Measurements from ENCODE around the gene ABCA13.

The ABCA13 gene

DNA sequence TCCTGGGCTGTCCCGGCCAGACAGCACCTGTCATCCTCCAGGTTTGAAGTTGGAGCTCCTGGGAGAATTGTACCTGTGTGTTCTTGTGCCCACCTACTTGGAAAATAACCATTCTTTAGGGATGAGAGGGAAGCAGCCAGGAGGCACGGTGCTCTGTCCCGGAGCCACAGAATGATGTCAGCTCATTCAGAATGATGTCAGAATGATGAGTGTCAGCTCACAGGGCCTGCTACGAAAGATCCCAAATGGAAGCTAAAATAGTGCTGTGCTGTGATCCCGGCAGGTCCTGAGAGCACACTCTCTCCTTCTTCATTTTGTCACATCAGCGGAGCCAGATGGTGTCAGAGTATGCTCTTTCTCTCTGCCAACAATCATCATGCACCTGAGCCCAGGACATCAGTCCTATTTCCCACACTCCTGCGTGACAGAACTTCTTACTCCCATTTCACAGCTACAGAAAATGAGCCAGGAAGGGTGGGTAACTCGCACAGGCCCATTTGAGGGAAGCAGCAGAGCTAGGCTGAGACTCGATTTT, 8.3 kb downstream of the ABCA13 start:
- Mint-ChIP-seq H3K4me3 (no peak overlapping the region), H3K4me1 (peaks cover 6% of the 10 kb centered on the region), H3K36me3 (ENCODE audit: low read depth) (no peaks in the 10 kb centered on the region), H3K27ac (peak overlapping the region; percentile 19), H3K27me3 (ENCODE audit: low read depth, poor library complexity) (no peaks in the 10 kb centered on the region), H3K9me3 (no peaks in the 10 kb centered on the region)
- no peak for DNase-seq
- TF ChIP-seq, protein P1, sequence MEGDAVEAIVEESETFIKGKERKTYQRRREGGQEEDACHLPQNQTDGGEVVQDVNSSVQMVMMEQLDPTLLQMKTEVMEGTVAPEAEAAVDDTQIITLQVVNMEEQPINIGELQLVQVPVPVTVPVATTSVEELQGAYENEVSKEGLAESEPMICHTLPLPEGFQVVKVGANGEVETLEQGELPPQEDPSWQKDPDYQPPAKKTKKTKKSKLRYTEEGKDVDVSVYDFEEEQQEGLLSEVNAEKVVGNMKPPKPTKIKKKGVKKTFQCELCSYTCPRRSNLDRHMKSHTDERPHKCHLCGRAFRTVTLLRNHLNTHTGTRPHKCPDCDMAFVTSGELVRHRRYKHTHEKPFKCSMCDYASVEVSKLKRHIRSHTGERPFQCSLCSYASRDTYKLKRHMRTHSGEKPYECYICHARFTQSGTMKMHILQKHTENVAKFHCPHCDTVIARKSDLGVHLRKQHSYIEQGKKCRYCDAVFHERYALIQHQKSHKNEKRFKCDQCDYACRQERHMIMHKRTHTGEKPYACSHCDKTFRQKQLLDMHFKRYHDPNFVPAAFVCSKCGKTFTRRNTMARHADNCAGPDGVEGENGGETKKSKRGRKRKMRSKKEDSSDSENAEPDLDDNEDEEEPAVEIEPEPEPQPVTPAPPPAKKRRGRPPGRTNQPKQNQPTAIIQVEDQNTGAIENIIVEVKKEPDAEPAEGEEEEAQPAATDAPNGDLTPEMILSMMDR (IDR thresholded peaks at IDR 0.05) = no peak

DNA sequence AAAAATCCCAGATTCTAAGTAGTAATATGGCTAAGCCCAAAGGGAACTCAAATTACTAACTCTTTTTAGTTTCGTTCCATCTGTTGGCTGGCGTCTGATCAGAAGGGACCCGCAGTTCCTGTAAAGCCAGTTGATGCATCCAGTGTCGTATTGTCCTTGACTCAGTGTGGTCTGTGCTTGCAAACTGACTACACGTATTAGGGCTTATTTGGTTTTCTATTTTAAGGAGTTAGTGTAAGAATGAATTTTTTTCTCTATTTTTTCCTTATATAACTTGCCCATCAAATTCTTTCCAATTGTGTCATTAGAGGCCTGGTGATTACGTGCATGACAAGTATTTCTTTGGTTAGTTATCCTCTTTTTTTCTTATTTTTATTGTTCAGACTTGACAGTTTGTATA, 9.7 kb downstream of the ABCA13 start:
- no peak overlapping the region for H3K27ac Mint-ChIP-seq
- H3K4me3 Mint-ChIP-seq = no peak overlapping the region
- DNase-seq = no peak
- H3K9me3 Mint-ChIP-seq = peaks cover 1% of the 10 kb centered on the region
- peaks cover 6% of the 10 kb centered on the region for H3K4me1 Mint-ChIP-seq
- TF ChIP-seq, protein P1 (IDR thresholded peaks at IDR 0.05) = no peak
- no peaks in the 10 kb centered on the region for H3K36me3 Mint-ChIP-seq (ENCODE audit: low read depth)
- no peaks in the 10 kb centered on the region for H3K27me3 Mint-ChIP-seq (ENCODE audit: low read depth, poor library complexity)

DNA sequence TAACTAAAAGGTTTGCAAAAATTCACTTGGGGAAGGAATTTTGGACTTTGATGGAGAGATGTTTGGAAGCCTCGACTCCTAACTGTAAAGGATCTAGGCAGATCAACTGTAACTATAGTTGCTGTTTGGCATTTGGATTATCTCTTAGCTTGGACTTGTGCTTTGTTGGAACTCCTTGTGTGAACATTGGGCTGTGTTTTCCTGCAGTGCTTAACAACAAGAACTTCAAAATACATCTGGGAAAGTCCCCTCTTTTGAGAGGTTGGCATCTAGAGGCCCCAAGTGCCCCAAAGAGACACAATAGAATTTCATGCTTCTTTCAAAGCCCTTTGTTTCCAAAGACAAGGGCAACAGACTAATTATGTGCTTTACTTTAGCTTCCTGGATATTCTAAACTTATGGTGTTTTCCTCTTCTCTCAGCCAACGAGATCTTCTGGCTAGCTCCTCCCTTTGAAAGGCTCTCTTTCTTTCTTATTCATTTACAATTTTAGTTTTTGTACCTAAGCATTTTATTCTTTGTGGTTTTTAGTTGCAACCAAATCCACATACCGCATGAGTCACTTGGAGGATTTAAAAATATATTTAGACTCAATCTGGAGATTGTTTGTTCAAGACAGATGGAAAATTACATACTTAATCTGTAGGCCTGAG, 11.6 kb downstream of the ABCA13 start:
- Mint-ChIP-seq H3K4me1 (peaks cover 6% of the 10 kb centered on the region), H3K9me3 (peaks cover 18% of the 10 kb centered on the region), H3K4me3 (no peak overlapping the region), H3K27me3 (ENCODE audit: low read depth, poor library complexity) (no peaks in the 10 kb centered on the region), H3K27ac (no peak overlapping the region), H3K36me3 (ENCODE audit: low read depth) (peaks cover 3% of the 10 kb centered on the region)
- TF ChIP-seq, protein P1 (IDR thresholded peaks at IDR 0.05) = no peak
- no peak for DNase-seq

DNA sequence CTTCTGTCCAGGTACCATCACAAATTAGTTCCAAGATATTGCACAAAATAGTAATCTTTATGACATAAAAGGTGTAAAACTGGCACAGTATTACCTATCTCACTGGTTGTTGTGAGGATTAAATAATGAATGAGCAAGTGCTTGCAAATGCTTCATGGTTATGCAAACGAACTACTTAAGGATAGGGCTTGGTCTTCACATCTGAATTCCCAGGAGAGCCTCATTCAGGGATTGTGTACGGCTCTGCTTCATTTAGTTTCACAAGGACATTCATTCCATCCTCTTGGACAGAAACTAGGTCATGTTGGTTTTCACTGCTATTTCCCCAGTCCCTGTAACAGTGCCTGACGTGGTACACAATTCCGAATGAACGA, 12.1 kb downstream of the ABCA13 start:
- TF ChIP-seq, protein P1 (IDR thresholded peaks at IDR 0.05) = no peak
- H3K27me3 Mint-ChIP-seq (ENCODE audit: low read depth, poor library complexity) = no peaks in the 10 kb centered on the region
- peaks cover 6% of the 10 kb centered on the region for H3K4me1 Mint-ChIP-seq
- H3K36me3 Mint-ChIP-seq (ENCODE audit: low read depth) = peaks cover 8% of the 10 kb centered on the region
- DNase-seq = no peak
- no peak overlapping the region for H3K4me3 Mint-ChIP-seq
- H3K27ac Mint-ChIP-seq = no peak overlapping the region
- H3K9me3 Mint-ChIP-seq = peaks cover 23% of the 10 kb centered on the region

DNA sequence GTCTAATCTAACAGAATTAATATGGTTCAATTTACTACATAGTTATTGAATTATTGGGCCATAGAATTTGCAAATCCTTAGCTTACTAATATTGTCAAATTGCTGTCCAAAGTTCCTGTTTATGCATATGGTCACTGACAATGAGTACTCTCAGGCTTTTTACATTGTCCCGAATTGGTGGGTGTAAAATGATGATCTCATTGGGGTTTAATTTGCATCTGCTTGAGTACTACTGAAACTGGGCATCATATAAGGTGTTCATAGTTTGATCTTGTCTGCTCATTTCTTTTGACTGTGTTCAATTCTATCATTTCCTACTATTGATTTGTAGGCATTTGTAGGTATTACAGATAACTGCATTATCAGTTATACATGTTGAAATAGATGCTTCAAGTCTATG, 12.7 kb downstream of the ABCA13 start:
- no peak overlapping the region for H3K27ac Mint-ChIP-seq
- no peak overlapping the region for H3K4me3 Mint-ChIP-seq
- peaks cover 14% of the 10 kb centered on the region for H3K36me3 Mint-ChIP-seq (ENCODE audit: low read depth)
- peaks cover 2% of the 10 kb centered on the region for H3K27me3 Mint-ChIP-seq (ENCODE audit: low read depth, poor library complexity)
- H3K9me3 Mint-ChIP-seq = peaks cover 30% of the 10 kb centered on the region
- H3K4me1 Mint-ChIP-seq = peaks cover 6% of the 10 kb centered on the region
- DNase-seq = no peak
- TF ChIP-seq, protein P1 (IDR thresholded peaks at IDR 0.05) = no peak
